HG03354 (cell line): ENCODE data around the gene TUFT1.

Source experiments
- ATAC-seq: cut with Tn5 transposase; IDR thresholded peaks from one replicate; pipeline ENCODE4 v1.9.1; 2021; ENCODE audit warnings: mild to moderate bottlenecking; ENCODE audit not compliant: unreplicated experiment, poor library complexity, severe bottlenecking

Gene TUFT1, protein sequence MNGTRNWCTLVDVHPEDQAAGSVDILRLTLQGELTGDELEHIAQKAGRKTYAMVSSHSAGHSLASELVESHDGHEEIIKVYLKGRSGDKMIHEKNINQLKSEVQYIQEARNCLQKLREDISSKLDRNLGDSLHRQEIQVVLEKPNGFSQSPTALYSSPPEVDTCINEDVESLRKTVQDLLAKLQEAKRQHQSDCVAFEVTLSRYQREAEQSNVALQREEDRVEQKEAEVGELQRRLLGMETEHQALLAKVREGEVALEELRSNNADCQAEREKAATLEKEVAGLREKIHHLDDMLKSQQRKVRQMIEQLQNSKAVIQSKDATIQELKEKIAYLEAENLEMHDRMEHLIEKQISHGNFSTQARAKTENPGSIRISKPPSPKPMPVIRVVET

DNA sequence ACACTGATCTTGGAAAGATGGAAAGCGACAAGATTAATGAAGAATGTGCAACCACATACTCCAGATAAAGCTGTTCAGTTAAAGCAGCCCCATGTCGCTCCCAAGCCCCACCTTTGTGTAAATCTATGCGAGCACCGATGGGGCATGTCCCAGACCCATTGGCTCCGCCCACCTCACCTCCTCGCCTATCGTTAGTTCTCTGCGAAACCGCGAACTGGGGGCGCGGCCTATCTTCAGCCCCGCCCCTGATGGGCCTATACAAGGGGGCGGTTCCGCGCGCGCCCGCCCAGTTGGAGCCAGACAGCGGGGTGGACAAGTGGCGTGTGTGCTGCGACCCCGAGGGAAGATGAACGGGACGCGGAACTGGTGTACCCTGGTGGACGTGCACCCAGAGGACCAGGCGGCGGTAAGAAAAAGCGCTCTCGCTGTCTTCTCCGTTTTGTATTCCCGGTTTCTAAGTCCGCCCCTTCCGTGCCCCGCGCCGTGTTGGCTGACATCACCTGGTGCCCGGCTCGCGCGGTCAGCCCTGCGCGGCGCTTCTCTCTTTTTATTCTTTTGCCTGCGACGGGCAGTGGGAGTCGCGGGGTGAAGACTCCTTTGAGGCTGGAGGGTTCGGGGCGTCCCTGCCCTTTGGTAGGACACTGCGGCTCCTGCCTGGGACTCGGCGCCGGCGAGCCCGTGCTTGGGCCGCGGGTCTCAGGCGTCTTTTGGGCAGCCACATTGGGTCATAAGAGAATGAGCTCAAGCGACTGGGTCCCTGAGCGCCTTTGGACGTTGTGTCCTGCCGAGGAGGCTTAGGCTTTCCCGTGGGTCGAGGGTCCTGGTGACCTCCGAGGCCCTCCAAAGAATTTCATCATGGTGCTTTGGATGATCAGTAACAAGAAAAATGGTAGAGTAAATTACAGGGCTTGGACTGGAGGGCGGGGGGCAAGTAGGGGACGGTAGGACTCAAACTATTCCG lies at the start of gene TUFT1:
TUFT1 (plus strand) TSS at position 289 of the 961 bp plus-strand sequence; CDS start at position 347, 58 bp downstream.
- peak; percentile 97 for ATAC-seq

- no peak for ATAC-seq
Observed at GRCh38 chr1:151491641-151492040, 48.5 kb upstream of the TUFT1 start.

DNA sequence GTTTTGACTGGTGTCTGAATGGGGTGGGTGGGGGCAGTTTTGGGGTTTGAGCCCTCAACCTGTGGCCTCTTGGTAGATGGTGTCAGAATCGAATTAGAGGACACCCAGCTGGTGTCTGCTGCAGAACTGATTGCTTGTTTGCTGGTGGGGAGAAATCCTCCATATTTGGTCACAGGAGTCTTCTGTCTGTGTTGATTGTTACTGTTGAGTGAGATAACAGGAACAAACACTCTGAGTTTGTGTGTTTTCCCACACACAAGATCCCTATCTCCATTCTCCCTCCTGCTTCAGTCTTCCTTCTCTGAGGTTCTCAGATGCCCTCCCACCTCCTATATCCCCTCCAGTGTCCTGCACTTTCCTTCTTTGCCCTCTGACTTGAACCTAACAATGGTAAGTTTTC lies 48.0 kb upstream of the TUFT1 start:
- ATAC-seq, result no peak

DNA sequence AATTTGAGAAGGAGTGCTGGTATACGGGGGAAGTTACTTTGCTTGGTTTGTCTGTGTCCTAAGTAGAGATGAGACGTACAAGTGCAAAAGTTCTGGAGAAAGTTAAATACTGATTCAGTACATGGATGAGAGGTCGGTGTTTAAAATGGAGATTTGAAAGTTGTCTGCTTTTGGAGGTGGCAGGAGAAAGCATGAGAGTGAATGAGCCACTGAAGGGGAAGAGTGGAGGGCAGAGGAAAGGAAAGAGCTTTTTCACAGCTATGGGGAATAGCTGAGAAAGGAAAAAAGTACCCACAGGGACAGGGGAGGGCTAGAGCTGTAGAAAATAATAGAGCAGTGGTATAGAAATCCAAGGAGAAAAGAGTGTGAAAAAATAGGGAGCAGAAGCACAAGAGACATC lies 47.1 kb upstream of the TUFT1 start:
- no peak for ATAC-seq

DNA sequence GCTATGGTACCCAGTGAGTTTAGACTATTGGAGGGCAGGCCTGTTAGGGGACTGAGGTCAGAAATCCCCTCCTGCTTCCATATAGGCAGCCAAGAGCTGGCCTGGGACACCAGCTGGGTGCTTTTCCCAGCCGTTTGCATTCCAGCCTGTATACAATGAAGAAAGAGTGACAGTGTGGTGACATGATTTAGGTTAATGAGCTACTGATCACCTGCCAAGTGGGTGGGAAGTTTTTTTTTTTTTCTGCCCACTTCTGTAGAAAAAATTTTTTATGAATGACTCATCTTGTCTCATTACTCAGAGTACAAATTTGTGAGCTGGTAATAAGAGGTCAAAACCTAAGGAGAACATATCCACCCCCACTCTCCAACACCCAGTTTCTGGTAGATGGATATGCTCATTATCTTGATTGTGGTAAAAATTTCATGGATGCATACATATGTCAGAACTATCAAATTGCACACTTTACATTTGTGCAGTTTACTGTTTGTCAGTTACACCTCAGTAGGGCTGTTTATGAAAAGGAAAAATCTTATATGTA lies 45.3 kb upstream of the TUFT1 start:
- no peak for ATAC-seq

DNA sequence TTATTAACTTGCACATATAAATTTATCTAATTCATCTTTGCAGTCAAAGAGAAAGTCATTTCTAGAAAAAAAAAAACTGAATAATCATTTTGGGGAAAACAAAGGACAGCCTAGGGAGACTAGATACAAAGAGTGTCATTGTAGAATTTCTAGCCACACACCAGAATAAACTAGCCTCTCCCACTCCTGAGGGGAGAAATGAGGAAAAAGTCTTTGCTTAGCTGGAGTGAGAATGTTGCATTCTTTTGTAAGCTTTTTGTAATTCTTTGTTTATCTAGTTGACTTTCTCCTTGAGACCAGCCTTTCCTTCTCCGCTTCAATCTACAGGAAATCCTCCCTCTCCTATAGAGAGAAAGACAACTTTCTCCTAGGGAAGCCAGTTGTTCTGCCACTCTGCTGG lies 44.8 kb upstream of the TUFT1 start:
- ATAC-seq, result no peak

- ATAC-seq, result no peak
Observed at GRCh38 chr1:151499365-151499764, 40.7 kb upstream of the TUFT1 start.

- no peak for ATAC-seq
Observed at GRCh38 chr1:151499930-151500329, 40.2 kb upstream of the TUFT1 start.

DNA sequence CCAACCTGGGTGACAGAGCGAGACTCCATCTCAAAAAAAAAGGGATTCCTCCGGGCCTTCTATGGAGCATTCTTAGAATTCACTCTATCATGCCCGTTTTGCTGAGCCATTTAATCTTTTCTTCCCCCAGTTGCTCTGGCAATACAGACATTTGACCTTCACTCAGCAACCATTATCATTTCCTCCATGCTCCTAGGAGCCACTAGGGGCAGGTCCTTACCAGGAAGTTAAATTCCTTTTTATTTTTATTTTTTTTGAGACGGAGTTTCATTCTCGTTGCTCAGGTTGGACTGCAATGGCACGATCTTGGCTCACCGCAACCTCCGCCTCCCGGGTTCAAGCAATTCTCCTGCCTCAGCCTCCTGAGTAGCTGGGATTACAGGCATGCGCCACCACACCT lies 38.6 kb upstream of the TUFT1 start:
- ATAC-seq, result no peak

- ATAC-seq, result no peak
Observed at GRCh38 chr1:151502035-151502700, 37.9 kb upstream of the TUFT1 start.

DNA sequence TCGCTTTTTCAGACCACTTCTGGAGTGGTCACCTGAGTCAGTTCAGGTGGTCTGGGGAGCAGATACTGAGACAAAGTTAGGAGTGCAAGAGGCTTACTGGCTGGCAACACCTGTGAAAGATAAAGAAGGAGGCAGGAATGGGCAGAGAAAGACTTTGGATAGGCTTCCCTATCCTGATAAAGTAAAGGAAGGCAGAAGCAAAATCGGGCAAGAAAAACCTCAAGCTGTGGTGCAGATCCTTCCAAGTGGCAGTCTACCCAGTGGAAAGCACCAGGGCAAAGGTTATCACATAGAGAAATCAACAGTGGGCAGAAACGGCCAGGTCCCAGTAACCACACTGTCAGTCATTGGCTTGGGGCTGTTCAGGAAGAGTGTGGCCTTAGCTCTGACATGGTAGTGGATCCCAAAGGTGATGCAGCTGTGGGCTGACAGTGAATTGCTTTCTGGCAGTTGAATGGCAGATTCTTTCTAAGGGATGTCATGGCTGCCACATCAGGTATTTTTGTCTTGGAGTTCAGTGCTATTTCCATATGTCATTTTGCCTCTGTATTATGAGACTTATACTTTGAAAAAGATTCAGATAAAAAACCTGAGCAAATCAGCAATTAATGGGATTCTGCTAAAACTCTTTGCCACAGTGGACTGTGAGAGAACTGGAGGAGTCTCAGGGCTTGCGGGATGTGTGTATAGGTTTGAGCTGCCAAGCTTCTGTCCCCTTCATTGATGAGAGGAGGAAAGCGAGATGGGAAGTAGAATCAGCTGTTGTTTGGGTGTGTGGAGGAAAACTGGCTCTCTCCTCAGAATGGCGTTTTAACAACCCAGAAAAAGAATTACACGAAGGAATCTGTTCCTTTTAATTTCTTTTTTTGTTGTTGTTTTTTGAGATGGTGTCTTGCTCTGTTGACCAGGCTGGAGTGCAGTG lies 37.0 kb upstream of the TUFT1 start:
- ATAC-seq, result no peak

DNA sequence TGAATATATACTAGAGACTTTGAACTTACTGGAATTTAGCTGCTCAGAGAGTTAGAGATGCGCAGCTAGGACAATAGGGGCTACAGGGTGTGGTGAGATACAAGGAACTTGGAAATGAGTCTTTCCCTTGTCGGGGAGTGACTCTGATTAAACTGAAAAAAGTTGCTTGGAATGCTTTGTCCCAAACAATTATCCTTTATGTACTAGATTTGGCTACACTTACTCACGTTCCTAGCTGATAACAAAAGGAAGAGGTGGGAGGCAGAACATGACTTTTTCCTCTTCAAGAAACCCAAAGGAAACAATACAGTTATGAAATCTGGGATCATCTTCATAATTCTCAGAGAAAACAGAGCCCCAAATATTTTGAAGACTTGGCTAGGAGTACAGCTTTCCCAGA lies 35.9 kb upstream of the TUFT1 start:
- ATAC-seq, result no peak

DNA sequence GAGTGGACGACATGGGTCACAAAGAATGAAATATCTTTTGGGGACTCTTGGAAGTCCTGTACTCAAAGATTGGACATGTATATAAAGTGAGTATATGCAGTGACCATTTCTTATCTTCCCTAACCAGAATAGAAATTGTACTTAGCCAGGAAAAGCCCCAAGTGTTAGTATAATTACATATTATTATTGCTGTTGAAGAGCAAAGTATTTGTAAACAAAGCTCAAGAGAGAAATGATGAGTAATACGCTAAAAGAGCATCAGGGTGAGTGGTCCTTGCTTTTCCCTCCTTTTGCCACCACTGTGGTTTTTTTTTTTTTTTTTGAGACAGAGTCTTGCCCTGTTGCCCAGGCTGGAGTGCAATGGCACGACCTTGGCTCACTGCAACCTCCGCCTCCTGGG lies 35.4 kb upstream of the TUFT1 start:
- ATAC-seq, result no peak

DNA sequence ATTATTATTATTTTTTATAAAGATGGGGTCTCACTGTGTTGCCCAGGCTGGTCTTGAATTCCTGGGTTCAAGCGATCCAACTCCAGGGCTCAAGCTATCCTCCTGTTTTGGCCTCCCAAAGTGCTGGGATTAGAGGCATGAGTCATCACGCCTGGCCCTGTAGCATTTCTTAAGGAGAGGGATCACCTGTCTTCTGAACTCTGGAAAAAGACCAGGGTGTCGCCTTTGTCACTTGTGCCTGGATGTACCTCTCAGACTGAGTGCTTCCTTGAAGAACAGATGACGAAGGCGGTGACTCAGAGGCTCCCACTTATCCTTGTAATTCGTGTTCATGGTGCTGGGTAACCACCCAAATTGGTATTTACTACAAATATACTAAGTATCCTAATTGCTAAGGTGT lies 31.3 kb upstream of the TUFT1 start:
- no peak for ATAC-seq

DNA sequence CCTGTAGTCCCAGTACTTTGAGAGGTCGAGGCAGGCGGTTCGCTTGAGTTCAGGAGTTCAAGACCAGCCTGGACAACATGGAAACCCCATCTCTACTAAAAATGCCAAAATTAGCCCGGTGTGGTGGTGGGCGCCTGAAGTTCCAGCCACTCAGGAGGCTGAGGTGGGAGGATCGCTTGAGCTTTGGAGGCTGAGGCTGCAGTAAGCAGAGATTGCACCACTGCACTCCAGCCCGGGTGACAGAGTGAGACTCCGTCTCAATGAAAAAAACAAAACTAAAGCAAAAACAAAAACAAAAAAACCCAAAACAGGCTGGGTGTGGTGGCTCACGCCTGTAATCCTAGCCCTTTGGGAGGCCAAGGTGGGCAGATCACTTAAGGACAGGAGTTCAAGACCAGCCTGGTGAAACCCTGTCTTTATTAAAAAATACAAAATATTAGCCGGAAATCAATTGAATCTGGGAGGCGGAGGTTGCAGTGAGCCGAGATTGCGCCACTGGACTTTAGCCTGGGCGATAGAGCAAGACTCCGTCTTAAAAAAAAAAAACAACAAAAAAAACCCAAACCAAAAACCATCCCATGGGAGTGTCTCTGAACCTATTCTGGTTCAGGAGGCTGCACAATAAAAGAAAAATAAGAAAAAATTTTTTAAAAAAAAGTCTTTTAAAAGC lies 30.6 kb upstream of the TUFT1 start:
- ATAC-seq, result no peak

- ATAC-seq, result no peak
Observed at GRCh38 chr1:151510020-151510405, 30.1 kb upstream of the TUFT1 start.

DNA sequence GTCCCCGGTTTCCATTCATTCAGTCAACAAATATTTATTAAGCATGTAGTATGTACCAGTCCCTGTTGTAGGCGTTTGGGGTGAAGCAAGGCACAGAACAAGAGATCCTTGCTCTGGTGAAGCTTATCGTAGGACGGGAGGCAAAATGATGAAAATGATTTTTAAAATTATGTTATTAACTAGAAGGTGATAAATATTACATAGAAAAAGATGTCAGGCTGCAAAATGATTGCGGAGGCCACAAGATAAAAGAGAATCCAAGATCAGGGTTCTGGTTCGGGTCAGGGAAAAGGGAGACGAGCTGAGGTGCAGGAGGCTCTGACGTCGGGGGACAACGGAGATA lies 29.5 kb upstream of the TUFT1 start:
- no peak for ATAC-seq

- peak; percentile 89 for ATAC-seq
Observed at GRCh38 chr1:151510957-151511635, 29.0 kb upstream of the TUFT1 start, which contains the start of gene CGN. TSS of gene CGN (plus strand) at chr1:151511387. CDS start at chr1:151518520, 7,133 bp downstream.
